ENCODE data around the gene GOLGA3.
A peak's percentile ranks its signal among the peaks of the same experiment; 100 is the strongest.
"Not testable (repeated sequence)": the region's sequence is repeated elsewhere in the genome, so short reads cannot be mapped to it uniquely, and the experiment has no call there.

Gene GOLGA3

DNA sequence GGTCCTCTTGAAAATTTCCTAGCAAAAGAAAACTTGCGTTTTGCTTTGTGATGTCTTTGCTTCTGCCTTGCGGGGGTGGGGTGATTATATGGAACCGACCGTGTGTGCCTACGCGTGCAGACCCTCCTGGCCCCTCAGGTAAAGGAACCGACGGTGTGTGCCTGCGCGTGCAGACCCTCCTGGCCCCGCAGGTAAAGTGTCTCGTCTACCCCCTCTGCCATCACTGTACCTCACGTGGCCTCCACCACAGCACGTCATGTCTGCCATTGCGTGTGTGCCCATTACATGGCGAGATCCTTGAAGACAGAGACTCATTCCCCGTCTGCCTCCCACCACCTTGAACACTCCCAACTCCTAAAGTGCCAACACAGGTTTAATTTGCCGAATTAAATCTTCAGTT, 3.6 kb downstream of the GOLGA3 start:
- in situ Hi-C loops (cut with MboI; ENCODE audit: low pct_unique_long_range_greater_than_20kb, low sequenced_read_pairs), result no loop called here

DNA sequence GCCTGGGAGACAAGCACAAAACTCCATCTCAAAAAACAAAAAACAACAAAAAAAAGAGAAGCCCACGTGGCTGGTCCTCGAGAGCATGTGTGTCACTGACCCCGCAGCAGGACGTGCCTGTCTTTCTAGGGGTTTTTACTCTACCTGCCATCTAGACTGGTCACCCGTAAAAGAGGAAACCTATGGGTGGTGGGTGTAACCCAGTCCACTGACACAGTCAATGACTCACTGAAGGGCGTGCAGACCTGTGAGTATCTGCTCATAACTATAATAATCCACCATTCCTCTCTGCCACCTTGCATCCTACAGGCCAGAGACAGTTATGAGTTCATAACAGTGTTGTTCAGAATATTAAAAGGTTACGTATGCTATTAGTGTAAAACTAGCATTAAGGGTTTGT, 4.6 kb downstream of the GOLGA3 start:
- no peak for DNase-seq
- in situ Hi-C loops (cut with MboI; ENCODE audit: low pct_unique_long_range_greater_than_20kb, low sequenced_read_pairs), result no loop called here

More for the DNA sequence above, 3.6 kb downstream of the GOLGA3 start:
- DNase-seq, result no peak

DNA sequence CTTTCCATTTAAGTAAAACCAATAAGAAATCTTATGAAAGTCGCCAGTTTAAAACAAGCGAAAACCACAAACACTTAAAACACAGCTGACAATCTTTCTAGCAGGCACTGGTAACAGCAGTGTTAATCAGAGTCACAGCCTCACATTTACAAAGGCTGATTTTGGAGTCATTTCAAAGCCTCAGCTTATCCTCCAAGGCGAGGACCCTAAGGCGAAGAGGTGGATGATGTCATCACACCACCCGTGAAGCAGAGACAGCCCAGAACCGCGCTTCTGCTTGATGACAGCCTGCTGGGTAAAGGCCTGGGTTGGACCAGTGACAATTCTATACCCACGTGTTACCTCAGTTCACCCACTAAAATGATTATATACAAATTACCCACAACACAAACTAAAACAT, 10.1 kb downstream of the GOLGA3 start:
- DNase-seq, result no peak
- in situ Hi-C loops (cut with MboI; ENCODE audit: low pct_unique_long_range_greater_than_20kb, low sequenced_read_pairs), result no loop called here

DNA sequence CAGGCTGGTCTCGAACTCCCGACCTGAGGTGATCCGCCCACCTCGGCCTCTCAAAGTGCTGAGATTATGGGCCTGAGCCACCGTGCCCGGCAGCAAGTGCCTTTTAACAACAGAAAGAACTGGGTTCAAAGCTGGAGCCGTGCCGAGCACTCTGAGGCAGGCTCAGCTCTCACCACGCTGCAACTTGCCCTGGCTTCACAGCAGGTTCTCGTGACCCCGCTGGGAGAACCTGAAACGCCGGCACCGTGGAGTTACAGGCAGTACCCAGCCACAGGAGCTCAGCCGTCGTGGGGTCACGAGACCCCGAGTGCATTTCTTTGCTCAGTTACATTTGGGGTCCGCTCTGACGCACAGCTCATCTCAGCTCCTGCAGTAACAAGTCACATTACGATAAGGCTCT, 14.4 kb downstream of the GOLGA3 start:
- in situ Hi-C loops (cut with MboI; ENCODE audit: low pct_unique_long_range_greater_than_20kb, low sequenced_read_pairs), result no loop called here
- no peak for DNase-seq

DNA sequence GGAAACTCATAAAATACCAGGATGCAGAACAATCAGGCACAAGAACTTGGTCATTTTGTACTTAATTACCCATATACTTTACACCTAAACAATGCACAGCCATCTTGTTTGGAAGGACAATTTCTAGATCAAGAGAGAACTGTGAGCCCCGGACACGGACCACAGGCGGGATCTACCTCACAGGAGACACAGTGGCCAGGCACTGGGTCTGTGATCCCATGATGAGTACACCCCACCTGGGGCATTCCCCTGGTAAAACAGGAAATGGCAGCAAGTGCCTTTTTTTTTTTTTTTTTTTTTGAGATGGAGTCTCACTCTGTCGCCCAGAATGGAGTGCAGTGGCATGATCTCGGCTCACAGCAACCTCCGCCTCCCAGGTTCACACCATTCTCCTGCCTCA, 15.2 kb downstream of the GOLGA3 start:
- in situ Hi-C loops (cut with MboI; ENCODE audit: low pct_unique_long_range_greater_than_20kb, low sequenced_read_pairs), result no loop called here
- no peak for DNase-seq

DNA sequence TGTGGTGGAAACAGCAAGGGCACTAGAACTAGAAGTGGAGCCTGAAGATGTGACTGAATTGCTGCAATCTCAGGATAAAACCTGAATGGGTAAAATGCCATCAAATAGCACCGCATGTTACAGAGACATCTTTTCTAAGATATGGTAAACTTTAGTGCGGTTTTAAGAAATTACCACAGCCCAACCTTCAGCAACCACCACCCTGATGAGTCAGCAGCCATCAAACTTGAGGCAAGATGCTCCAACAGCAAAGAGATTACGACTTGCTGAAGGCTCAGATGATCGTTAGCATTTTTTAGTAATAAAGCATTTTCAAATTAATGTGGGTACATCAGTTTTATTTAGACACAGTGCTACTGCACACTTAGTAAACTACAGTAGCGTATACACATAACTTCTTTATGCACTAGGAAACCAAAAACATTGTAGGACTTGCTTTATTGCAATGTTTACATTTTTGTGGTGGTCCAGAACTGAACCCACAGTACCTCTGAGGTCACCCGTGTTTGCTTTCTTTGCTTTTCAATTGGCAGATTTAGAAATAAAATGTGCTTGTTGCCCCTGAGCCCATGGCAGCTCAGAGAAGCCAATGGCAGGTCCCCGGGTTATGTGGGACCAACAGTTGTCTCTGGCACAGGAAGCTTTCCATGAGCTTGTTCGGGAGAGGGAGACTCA, 15.9 kb downstream of the GOLGA3 start:
- in situ Hi-C loops (cut with MboI; ENCODE audit: low pct_unique_long_range_greater_than_20kb, low sequenced_read_pairs), result no loop called here
- no peak for DNase-seq

DNA sequence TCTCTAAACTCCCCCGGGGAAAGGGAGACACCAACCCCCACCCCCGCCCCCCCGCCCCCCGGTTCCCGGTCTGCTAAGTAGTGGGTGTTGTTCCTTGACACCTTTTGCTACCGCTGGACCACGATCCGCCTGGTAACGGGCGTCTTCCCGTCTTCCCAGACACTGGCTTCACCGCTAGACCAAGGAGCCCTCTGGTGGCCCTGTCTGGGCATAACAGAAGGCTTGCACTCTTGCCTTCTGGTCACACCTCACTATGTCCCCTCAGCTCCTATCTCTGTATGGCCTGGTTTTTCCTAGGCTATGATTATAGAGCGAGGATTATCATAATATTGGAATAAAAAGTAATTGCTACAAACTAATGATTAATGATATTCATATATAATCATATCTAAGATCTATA, 19.3 kb downstream of the GOLGA3 start:
- in situ Hi-C loops (cut with MboI; ENCODE audit: low pct_unique_long_range_greater_than_20kb, low sequenced_read_pairs), result not testable (repeated sequence)
- peak; percentile 38 for DNase-seq

DNA sequence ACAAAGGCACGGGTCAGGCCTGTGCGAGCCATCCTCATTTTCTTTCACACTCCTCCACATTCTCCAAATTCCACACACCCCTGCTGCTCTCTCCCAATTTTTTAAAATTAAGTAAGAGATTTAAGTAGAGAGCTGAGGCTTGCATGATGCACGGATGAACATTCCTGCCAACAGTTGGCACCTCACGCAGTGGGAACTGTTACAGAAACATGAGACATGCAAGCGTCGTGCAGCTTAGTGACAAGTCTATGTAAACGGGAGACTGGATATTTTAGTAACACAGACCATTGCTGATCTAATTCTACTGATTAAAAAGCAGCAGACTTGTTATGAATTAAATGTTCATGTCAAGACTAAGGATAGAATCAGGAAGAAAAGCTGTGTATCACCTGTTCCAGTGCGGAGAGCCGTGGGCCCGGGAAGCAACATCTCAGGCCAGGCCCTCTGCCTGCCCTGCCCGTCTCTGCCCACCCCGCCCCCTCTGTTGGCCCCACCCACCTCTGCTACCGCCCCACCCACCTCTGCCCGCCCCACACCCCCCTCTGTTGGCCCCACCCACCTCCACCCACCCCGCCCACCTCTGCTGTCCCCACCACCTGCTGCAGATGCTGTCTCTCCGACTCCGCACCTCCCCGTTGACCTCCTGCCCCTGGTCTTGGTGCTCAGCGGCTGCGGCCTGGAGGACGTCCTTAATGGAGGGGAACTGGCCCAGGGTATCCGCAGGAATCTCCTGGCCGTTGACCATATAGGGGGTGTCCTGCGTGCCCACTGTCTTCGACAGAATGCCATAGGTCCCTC, 21.2 kb downstream of the GOLGA3 start:
- DNase-seq, result no peak
- in situ Hi-C loops (cut with MboI; ENCODE audit: low pct_unique_long_range_greater_than_20kb, low sequenced_read_pairs), result no loop called here

DNA sequence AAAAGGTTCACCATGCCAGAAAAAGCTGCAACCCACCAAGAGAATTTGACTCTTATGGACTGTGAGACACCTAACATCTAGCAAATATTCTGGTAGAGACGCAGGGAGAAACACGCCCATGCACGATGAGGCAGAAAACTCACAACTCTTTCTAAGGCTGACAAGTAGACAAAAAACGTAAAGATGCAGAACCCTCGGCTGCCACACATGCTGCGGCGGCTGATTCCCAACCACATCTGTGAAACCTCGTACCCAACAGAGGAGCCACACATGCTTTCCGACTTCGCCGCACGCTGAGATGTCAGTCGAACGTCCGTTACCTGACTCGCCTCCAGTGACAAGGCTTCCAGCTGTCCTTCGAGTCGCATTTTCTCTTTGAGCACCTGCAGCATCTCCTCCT, 21.8 kb downstream of the GOLGA3 start:
- in situ Hi-C loops (cut with MboI; ENCODE audit: low pct_unique_long_range_greater_than_20kb, low sequenced_read_pairs), result no loop called here
- DNase-seq, result no peak

DNA sequence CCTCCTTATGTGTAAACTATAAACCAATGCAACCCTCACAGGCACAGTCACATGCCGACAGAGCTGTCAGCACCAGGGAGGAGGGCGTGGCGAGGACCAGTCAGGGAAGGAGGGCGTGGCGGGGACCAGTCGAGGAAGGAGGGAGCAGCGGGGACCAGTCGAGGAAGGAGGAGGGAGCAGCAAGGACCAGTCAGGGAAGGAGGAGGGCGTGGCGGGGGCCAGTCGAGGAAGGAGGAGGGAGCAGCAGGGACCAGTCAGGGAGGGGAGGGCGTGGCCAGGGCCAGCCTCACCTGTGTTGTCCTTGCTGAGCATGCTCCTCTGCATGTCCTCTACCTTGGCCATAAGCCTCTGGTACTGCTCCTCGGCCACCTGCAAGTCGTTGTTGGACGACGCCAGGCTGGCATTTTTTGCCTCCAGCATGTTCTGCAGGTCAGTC, 24.2 kb downstream of the GOLGA3 start:
- DNase-seq, result no peak

DNA sequence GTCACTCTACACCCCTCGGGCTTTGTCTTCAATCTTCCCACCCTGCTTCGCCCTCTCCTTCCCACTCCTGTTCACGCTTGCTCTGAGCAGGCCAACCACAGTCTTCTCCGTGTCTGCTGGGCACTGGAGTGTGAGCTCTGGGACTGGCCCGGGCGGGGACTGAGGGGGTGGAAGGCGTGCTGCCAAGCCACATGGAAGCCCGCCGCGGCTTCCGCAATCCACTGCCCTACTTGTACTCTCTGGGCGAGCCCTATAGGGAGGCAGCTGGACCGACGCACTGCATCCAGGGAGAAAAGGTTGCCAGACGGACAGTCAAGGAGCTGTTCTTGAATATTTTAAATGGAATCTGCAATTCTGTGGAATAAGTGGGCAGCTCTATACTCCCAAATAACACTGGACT, 24.8 kb downstream of the GOLGA3 start:
- DNase-seq, result no peak
- in situ Hi-C loops (cut with MboI; ENCODE audit: low pct_unique_long_range_greater_than_20kb, low sequenced_read_pairs), result no loop called here

More for the DNA sequence above, 24.2 kb downstream of the GOLGA3 start:
- in situ Hi-C loops (cut with MboI; ENCODE audit: low pct_unique_long_range_greater_than_20kb, low sequenced_read_pairs), result no loop called here

DNA sequence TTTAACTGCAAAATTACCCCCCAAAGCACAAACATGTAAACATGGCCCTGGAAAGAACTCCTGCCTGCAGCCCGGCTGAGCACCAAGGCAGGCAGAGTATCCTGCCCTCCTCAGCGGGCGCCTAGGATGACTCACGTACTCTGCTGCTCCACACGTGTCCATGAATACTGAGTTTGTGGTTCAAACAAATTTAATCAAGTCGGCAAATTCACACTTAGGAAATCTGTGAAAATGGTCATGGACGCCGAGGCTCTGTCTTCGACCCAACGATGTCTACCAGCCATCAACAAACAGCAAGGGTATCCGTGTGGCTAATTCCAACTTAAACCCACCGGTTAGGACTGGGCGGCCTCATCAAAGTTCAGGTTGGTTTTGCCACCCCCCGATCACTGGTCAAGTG, 25.5 kb downstream of the GOLGA3 start:
- in situ Hi-C loops (cut with MboI; ENCODE audit: low pct_unique_long_range_greater_than_20kb, low sequenced_read_pairs), result no loop called here
- no peak for DNase-seq

DNA sequence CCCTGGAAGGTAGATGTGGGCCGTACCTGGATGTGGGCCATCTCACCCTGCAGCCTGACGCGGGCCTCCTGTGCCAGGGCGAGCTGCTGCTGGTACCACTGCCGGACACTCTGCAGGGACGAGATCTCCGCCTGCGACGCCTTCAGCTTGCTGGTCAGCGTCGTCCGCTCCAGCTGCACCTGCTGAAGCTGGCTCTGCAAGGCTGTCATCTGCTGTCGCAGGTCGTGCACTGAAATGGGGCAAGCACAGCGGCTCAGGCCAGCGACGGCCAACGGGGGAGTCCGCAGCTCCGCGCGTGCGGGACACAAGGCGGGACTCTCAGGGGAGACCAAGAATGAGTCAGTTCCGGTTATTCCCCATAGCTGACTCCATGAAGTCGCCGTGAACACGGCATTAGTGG, 26.9 kb downstream of the GOLGA3 start:
- DNase-seq, result no peak
- in situ Hi-C loops (cut with MboI; ENCODE audit: low pct_unique_long_range_greater_than_20kb, low sequenced_read_pairs), result no loop called here

DNA sequence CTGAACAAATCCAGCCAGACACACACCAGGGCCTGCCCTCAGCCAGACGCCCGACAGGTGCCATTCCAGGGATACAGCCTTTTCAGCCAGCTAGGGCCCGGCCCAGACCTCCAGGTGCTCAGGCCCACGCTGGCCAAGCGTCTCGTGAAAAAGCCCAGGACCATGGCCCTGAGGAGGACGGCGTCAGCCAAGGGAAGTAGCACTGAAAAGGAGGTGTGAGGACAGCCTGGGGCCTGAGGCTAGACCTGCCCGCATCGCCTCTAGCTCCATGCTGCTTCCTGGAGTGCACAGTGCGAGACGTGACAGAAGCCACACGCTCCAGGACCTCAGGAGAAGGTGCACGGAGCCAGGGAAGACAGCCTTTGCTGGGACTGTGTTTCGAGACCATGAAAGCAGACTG, 29.8 kb downstream of the GOLGA3 start:
- no peak for DNase-seq
- in situ Hi-C loops (cut with MboI; ENCODE audit: low pct_unique_long_range_greater_than_20kb, low sequenced_read_pairs), result no loop called here

DNA sequence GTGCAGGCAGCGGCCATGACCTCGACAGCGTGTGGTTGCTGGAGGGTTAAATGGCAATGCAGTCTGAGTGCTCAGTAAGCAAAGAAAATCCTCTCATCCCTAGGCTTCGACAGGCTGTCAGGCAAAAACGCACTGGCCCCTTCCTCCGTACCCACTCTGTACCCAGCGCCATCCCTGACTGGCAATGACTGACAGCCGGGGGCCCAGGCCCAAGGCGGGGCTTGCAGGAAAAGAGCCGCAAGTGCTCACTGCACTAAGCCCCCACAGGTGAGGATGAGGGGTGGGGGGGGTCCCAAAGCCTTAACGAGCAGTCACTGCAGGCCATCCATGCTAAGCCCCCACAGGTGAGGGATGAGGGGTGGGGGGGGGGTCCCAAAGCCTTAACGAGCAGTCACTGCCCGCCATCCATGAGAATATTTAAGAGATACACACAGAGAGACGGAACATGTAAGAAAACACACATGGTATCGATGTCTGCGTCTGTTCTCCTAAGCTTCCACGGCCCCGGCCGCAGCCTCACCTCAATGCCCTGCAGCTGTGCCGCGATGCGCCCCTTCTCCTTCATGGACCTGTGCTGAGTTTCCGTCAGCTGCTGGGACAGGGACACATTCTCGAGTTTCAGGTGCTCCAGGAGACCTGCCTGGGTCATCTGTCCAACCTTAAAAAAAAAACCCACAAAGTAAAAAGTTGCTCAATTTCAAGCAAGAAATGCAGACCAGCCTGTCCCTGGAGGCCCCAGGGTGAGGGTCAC, 30.7 kb downstream of the GOLGA3 start:
- in situ Hi-C loops (cut with MboI; ENCODE audit: low pct_unique_long_range_greater_than_20kb, low sequenced_read_pairs), result no loop called here
- no peak for DNase-seq

DNA sequence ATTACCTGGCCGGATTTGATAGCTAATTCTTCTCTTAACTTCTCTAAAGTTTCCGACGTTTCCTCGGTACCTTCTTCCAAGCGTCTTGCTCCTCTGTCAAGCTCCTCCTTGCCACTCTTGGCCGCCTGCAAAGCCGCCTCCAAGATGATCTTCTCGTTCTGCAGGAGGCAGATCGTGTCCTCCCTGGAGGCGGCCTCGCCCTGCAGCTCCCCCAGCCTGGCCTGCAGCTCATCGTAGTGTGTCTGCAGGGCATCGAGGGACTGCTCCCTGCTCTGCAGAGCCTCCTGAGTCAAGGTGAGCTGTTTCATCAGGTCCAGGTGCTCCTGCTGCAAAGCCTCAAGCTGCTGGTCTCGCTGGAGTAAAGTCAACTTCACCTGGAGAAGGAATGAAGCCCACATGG, 32.8 kb downstream of the GOLGA3 start:
- no peak for DNase-seq
- in situ Hi-C loops (cut with MboI; ENCODE audit: low pct_unique_long_range_greater_than_20kb, low sequenced_read_pairs), result no loop called here

DNA sequence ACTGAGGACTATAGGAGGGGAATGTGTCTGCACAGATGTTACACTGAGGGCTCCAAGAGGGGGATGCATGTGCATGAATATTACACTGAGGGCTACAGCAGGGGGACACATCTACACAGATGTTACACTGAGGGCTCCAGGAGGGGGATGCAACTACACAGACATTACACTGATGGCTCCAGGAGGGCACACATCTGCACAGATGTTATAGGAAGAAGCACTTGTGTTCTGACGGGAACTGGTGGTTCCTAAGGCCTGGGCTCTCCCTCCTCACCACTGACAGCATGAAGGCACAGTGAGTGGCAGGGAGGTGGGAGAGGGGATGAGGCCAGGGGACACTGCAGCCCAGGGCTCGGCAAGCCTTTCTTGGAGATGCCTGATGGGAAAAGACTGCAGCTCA, 36.7 kb downstream of the GOLGA3 start:
- DNase-seq; in situ Hi-C loops (cut with MboI; ENCODE audit: low pct_unique_long_range_greater_than_20kb, low sequenced_read_pairs): not testable (repeated sequence)

DNA sequence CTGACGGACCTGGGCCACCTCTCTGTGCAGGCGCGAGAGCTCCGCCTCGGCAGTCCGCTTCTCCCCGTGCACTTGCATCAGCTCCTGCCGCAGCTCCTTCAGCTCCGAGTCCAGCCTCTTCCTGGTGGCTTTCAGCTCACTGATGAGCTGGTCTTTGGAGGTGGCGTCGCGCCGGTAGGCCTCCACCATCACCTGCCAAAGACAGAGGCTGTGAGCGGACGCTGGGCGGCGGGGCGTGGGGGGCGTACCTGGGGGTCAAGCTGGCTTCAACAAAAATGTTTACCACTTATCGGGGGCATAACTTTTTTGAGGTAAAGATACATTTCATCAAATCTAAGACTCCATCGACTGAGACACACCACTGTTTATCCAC, 39.6 kb downstream of the GOLGA3 start:
- in situ Hi-C loops (cut with MboI; ENCODE audit: low pct_unique_long_range_greater_than_20kb, low sequenced_read_pairs), result no loop called here
- no peak for DNase-seq

DNA sequence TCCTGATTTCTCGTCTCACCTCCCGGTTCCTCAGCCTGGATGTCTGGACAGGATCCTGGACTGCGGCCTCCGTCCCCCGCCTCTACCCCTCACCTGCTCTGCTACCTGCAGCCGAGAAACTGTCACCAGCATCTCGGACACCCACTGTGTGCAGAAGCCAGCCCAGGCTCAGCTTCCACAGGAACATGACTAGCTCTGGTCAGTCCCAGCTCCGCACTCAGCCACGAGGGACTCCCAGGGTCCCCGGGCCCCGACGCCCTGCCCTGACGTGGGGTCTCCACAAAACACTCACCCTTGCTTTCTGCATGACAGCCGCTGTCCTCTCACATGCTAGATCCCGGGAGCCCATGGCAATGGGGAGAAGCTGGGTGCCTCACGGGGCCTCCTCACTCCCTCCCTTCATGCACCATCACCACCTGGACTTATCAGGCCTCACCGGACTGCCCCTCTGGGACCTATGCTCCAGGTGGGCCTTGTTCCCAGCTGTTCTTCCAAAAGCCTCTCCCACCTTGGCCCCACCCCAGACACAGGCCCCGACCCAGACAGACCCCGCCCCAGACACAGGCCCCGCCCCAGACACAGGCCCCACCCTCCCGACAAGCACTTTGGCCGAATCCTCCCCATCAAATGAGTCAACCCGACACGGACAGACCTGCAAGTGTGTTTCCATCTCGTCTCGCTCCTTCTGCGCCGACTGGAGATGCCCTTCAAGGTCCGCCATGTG, 40.1 kb downstream of the GOLGA3 start:
- DNase-seq, result no peak
- in situ Hi-C loops (cut with MboI; ENCODE audit: low pct_unique_long_range_greater_than_20kb, low sequenced_read_pairs), result no loop called here

DNA sequence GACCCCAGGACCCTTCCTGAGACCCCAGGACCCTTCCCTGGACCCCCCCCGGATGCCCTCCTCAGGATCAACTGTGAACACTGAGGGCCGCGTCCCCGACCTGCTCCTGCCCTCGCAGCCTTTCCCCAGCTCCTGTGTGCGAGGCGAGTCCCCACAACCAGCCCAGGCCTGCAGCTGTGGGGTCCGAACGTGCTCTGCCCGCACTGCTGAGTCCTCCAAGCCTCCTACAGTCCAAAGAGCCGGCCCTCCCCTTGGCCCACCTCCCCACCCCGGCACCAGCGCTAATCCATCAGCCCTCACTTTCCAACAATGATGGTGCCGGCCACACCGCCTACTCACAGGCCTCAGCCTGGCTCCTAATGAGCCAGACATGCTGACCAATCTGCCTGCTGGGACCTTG, 40.8 kb downstream of the GOLGA3 start:
- in situ Hi-C loops (cut with MboI; ENCODE audit: low pct_unique_long_range_greater_than_20kb, low sequenced_read_pairs), result no loop called here
- DNase-seq, result no peak
